Tibial nerve (tissue), 4 donors: ENCODE data around the gene NOS1AP. TPM values are rescaled to one million over a fixed set of nuclear protein-coding genes. Genes with fewer than 3 reads are reported as not detected.

Experiments used
- DNase-seq, 2 donors: peaks; one replicate each; pipeline ENCODE4 v3.0.0-alpha.2; 2019; ENCODE audit warnings: low spot score in 2 of 2
- H3K27ac ChIP-seq, 4 donors: fragments of 200-600 bp; sonication (generic) in 3 of 4; one replicate each; pipeline ENCODE4 v1.5.1; 2017 to 2019; ENCODE audit warnings: mild to moderate bottlenecking in 1 of 4
- H3K27me3 ChIP-seq, 2 donors: fragments of 200-600 bp; sonication (generic) in 1 of 2; one replicate each; pipeline versions ENCODE4 v1.5.1 to v1.6.0; 2017 to 2019
- H3K36me3 ChIP-seq, 3 donors: fragments of 200-600 bp; sonication (generic); one replicate each; pipeline ENCODE4 v1.5.1; 2018 to 2019
- H3K4me1 ChIP-seq, 4 donors: fragments of 200-600 bp; sonication (generic) in 3 of 4; one replicate each; pipeline ENCODE4 v1.5.1; 2017 to 2019
- H3K4me3 ChIP-seq, 4 donors: fragments of 200-600 bp; sonication (generic) in 3 of 4; one replicate each; pipeline ENCODE4 v1.5.1; 2017 to 2019; ENCODE audit warnings: mild to moderate bottlenecking in 1 of 4, moderate library complexity in 1 of 4
- H3K9me3 ChIP-seq, 4 donors: fragments of 200-600 bp; sonication (generic) in 3 of 4; one replicate each; pipeline ENCODE4 v1.5.1; 2017 to 2019
- CTCF ChIP-seq, 5 experiments: fragments of 200-600 bp in 3 of 5; fragments of 450-650 bp in 2 of 5; sonication (generic) in 3 of 5; IDR thresholded peaks; one replicate each; pipeline ENCODE4 v1.5.1; 2016 to 2019; ENCODE audit warnings: antibody characterized with exemption in 5 of 5, mild to moderate bottlenecking in 3 of 5, moderate library complexity in 2 of 5
- EP300 ChIP-seq, 2 donors: sonication (generic); formaldehyde crosslinking; IDR thresholded peaks; one replicate each; pipeline ENCODE4 v1.6.1; 2017; ENCODE audit warnings: antibody characterized with exemption in 2 of 2, mild to moderate bottlenecking in 1 of 2
- POLR2A ChIP-seq, 2 donors: fragments of 450-650 bp; IDR thresholded peaks; one replicate each; pipeline ENCODE4 v1.6.1; 2017; ENCODE audit warnings: antibody characterized with exemption in 2 of 2, mild to moderate bottlenecking in 2 of 2, moderate library complexity in 2 of 2
- WGBS, 2 donors: methylation state at CpG; one replicate each; pipeline ENCODE4 v1.1.5; 2018; 5-methylcytosine and 5-hydroxymethylcytosine counted together
- total RNA-seq, 4 donors: library from RNA; depleted of rRNA; stranded (reverse); fragments of >200 nt; gene quantifications; one replicate each; pipeline ENCODE4 v1.1.0, GENCODE V29; 2016

Gene NOS1AP
- total RNA-seq, 4 donors from 2014 or later, result 2.7 to 11.2 (median 5.3) TPM

DNA sequence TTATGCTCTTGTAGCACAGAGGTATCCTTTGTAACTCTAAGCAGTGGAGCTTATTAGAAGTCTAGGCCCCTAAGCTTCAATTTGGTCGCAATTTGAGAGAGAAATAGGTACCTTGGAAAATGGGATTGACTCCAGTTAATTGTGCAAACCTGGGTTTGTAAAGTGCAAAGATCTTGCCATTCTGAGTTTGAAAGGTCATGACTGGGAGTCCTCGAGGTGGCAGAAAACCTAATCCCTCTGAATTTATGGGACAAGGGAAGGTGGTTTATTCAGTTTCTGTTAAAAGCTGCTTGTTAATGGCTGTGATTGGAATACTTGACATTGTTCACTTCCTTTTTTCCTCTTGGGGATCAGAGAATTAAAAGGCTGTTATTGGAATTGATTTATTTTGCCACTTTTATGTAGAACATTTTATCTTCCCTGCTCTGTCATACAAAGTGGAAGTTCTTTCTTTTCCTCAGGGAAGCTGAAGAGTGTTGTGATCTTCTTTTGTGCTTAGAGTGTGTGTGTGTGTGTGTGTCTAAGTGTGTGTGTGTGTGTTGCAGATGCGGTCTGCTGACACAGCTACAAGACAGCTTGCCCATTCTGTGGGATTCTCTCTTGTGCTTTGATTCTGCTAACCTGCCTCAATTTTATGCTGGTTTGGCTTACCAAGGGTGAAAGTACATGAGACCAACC lies 162.7 kb downstream of the NOS1AP start:
- no peak overlapping the region for H3K4me3 ChIP-seq
- no peak for DNase-seq
- no peaks in the 10 kb centered on the region for H3K36me3 ChIP-seq
- H3K27me3 ChIP-seq, result no peaks in the 10 kb centered on the region
- no peak overlapping the region for H3K27ac ChIP-seq
- TF ChIP-seq EP300 (IDR thresholded peaks at IDR 0.05) (no peak), POLR2A (IDR thresholded peaks at IDR 0.05) (no peak), CTCF (IDR thresholded peaks at IDR 0.05) (no peak)
- WGBS, 2 donors, result 74 to 77% methylated on average over 3 of the region's 3 CpGs
- H3K9me3 ChIP-seq, result no peaks in the 10 kb centered on the region
- H3K4me1 ChIP-seq, result peaks cover 0 to 28% (median 2%) of the 10 kb centered on the region in 4 donors

GRCh38 chr1:162233066-162233465 lies 163.6 kb downstream of the NOS1AP start:
- TF ChIP-seq EP300 (IDR thresholded peaks at IDR 0.05) (no peak), CTCF (IDR thresholded peaks at IDR 0.05) (no peak), POLR2A (IDR thresholded peaks at IDR 0.05) (no peak)
- Histone ChIP-seq H3K27me3 (no peaks in the 10 kb centered on the region), H3K4me3 (no peak overlapping the region), H3K36me3 (no peaks in the 10 kb centered on the region), H3K27ac (no peak overlapping the region), H3K4me1 (peaks cover 0 to 28% (median 2%) of the 10 kb centered on the region in 4 donors), H3K9me3 (no peaks in the 10 kb centered on the region)
- WGBS, 2 donors, result 88 to 100% methylated on average over 1 of the region's 1 CpG
- no peak for DNase-seq

DNA sequence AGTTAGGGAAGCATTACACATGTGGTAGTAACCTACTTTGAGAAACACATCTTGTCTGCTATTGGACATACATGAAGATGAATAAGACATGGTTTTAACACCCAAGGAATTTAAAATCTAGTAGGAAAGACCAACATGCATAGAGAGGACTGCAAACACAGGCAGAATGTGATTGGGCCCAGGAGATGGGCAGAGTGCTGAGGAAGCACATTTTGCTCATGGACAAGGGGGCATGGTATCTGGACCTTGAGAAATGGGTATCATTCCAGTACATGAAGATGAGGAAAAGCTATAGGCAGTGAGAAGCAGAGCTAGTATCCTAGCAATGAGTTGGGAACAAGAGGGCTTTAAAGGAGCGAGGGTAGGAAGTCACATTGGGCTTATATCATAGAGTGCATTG lies 164.4 kb downstream of the NOS1AP start:
- 97 to 100% methylated on average over 1 of the region's 1 CpG for WGBS, 2 donors
- no peak overlapping the region for H3K4me3 ChIP-seq
- no peak overlapping the region for H3K27ac ChIP-seq
- no peak for DNase-seq
- H3K4me1 ChIP-seq, result peaks cover 0 to 28% (median 2%) of the 10 kb centered on the region in 4 donors
- no peaks in the 10 kb centered on the region for H3K9me3 ChIP-seq
- H3K36me3 ChIP-seq, result no peaks in the 10 kb centered on the region
- TF ChIP-seq POLR2A (IDR thresholded peaks at IDR 0.05), result no peak
- no peak for TF ChIP-seq CTCF (IDR thresholded peaks at IDR 0.05)
- TF ChIP-seq EP300 (IDR thresholded peaks at IDR 0.05), result no peak
- no peaks in the 10 kb centered on the region for H3K27me3 ChIP-seq

GRCh38 chr1:162234571-162234970 lies 165.1 kb downstream of the NOS1AP start:
- Histone ChIP-seq H3K36me3 (no peaks in the 10 kb centered on the region), H3K27me3 (no peaks in the 10 kb centered on the region), H3K9me3 (no peaks in the 10 kb centered on the region), H3K4me3 (no peak overlapping the region), H3K4me1 (peaks cover 0 to 28% (median 2%) of the 10 kb centered on the region in 4 donors), H3K27ac (no peak overlapping the region)
- no peak for DNase-seq
- WGBS, 2 donors, result 75 to 85% methylated on average over 2 of the region's 2 CpGs
- TF ChIP-seq EP300 (IDR thresholded peaks at IDR 0.05), result no peak
- no peak for TF ChIP-seq CTCF (IDR thresholded peaks at IDR 0.05)
- no peak for TF ChIP-seq POLR2A (IDR thresholded peaks at IDR 0.05)

DNA sequence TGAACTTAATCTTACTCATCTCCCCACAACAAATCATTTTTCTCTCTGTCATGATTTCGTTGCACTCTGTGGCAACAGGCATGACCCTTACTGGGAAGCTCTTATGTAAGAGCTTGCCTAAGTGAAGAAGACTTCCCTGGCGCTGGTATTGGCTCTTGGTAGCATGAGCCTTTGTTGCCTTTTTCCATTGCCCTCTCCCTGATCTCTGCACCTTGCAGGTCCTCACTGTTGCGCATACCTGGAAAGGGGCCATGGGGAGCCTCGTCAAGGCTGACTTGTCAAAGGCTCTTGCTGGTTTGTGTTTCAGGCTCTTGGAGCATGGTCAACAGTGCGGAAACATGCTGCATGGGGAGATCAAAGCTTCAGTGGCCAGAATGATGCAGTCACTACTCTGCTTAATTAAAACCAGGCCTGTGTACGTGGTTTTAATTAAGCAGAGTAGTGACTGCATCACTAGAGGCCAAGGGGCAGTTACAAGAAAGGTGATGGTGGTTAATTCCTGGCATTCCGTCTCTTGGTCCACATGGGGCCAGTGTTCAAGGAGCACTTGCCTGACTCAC lies 165.8 kb downstream of the NOS1AP start:
- Histone ChIP-seq H3K9me3 (no peaks in the 10 kb centered on the region), H3K4me1 (peaks cover 0 to 20% (median 2%) of the 10 kb centered on the region in 4 donors), H3K27me3 (no peaks in the 10 kb centered on the region), H3K4me3 (no peak overlapping the region), H3K36me3 (no peaks in the 10 kb centered on the region), H3K27ac (no peak overlapping the region)
- TF ChIP-seq EP300 (IDR thresholded peaks at IDR 0.05) (peak in 1 of 2 donors; percentile 55), POLR2A (IDR thresholded peaks at IDR 0.05) (no peak), CTCF (IDR thresholded peaks at IDR 0.05) (no peak)
- WGBS, 2 donors, result 67 to 74% methylated on average over 7 of the region's 7 CpGs
- DNase-seq, result peak in 1 of 2 donors; percentile 10
